Upper lobe of left lung (tissue), 6 donors: ENCODE data around the gene LNX1. TPM values are rescaled to one million over a fixed set of nuclear protein-coding genes. Genes with fewer than 3 reads are reported as not detected.

Source experiments
- ATAC-seq, 2 donors: fragments of 200-7000 bp; cut with Tn5 transposase; one replicate each; pipeline ENCODE4 v1.9.1; 2022; ENCODE audit warnings: mild to moderate bottlenecking in 2 of 2, moderate library complexity in 2 of 2; ENCODE audit not compliant: low FRiP score in 2 of 2
- DNase-seq, 2 donors: peaks; one replicate each; pipeline ENCODE4 v3.0.0-alpha.2; 2019 to 2020
- H3K27ac ChIP-seq, 4 donors: fragments of 200-600 bp; sonication (generic); one replicate each; pipeline ENCODE4 v1.5.1; 2016 to 2019
- H3K27me3 ChIP-seq, 4 donors: fragments of 200-600 bp; sonication (generic); one replicate each; pipeline ENCODE4 v1.5.1; 2017 to 2019
- H3K36me3 ChIP-seq, 4 donors: fragments of 200-600 bp; sonication (generic); one replicate each; pipeline ENCODE4 v1.5.1; 2016 to 2019
- H3K4me1 ChIP-seq, 4 donors: fragments of 200-600 bp; sonication (generic); one replicate each; pipeline ENCODE4 v1.5.1; 2018 to 2019
- H3K4me3 ChIP-seq, 4 donors: fragments of 200-600 bp; sonication (generic); one replicate each; pipeline ENCODE4 v1.5.1; 2017 to 2019; ENCODE audit warnings: mild to moderate bottlenecking in 2 of 4, moderate library complexity in 1 of 4
- H3K9me3 ChIP-seq, 4 donors: fragments of 200-600 bp; sonication (generic); one replicate each; pipeline ENCODE4 v1.5.1; 2018 to 2019
- EP300 ChIP-seq, 4 donors: sonication (generic); formaldehyde crosslinking; IDR thresholded peaks; one replicate each; pipeline ENCODE4 v1.5.1; 2017; ENCODE audit warnings: antibody characterized with exemption in 4 of 4, control low read depth in 2 of 4
- POLR2A ChIP-seq, 4 donors: fragments of 450-650 bp; IDR thresholded peaks; one replicate each; pipeline ENCODE4 v1.5.1; 2016 to 2017; ENCODE audit warnings: antibody characterized with exemption in 4 of 4, mild to moderate bottlenecking in 2 of 4
- POLR2AphosphoS5 ChIP-seq, 2 donors: sonication (generic); formaldehyde crosslinking; IDR thresholded peaks; one replicate each; pipeline ENCODE4 v1.5.1; 2017; ENCODE audit warnings: antibody characterized with exemption in 2 of 2
- WGBS, 2 donors: methylation state at CpG; one replicate each; pipeline ENCODE4 v1.1.5; 2017 to 2018; 5-methylcytosine and 5-hydroxymethylcytosine counted together
- total RNA-seq, 6 donors: library from RNA; depleted of rRNA in 4 of 6; stranded (reverse); fragments of >200 nt in 4 of 6; gene quantifications; one replicate each; pipeline versions ENCODE4 v1.1.0 to v1.2.1, GENCODE V29; 2016 to 2021
- TF ChIP-seq, protein P1 (sequence below), 6 experiments: fragments of 450-650 bp in 4 of 6; fragments of 200-600 bp in 2 of 6; sonication (generic) in 2 of 6; IDR thresholded peaks; one replicate each; pipeline ENCODE4 v1.5.1; 2016 to 2019; ENCODE audit warnings: antibody characterized with exemption in 6 of 6
- donor health status: DM: no; HTN: no; CAD: no; lungs with moderate emphysema.
- donor health status: DM: no; HTN: yes; CAD: no; lungs with severe emphysema.

Gene LNX1
- total RNA-seq, 6 donors from 2014 or later, result 2.7 to 7.3 (median 4.3) TPM

DNA sequence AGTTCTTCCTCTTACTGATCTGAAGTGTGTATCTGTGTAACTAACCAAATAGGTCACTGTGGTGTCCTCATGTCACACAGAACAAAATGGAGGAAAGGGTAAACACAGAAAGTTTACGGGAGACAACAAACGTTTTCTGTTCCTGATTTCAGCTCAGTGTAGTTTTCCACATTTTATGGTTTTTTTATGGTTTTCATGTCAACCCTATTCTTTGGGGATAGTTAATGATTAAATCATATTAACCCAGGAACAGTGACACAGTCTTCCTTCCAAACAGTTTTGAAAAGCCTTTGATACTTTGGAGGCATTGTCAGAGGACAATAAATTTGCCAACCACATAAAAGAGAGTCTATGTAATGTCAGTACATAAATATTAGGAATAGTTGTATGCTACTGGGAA, 4.2 kb downstream of the LNX1 start:
- ATAC-seq (no peak), DNase-seq (no peak)
- peaks cover 0 to 15% (median 5%) of the 10 kb centered on the region in 4 donors for H3K4me1 ChIP-seq
- H3K4me3 ChIP-seq, result no peak overlapping the region
- H3K27ac ChIP-seq, result no peak overlapping the region
- H3K27me3 ChIP-seq, result no peaks in the 10 kb centered on the region
- no peak for TF ChIP-seq EP300 (IDR thresholded peaks at IDR 0.05)
- TF ChIP-seq, protein P1, sequence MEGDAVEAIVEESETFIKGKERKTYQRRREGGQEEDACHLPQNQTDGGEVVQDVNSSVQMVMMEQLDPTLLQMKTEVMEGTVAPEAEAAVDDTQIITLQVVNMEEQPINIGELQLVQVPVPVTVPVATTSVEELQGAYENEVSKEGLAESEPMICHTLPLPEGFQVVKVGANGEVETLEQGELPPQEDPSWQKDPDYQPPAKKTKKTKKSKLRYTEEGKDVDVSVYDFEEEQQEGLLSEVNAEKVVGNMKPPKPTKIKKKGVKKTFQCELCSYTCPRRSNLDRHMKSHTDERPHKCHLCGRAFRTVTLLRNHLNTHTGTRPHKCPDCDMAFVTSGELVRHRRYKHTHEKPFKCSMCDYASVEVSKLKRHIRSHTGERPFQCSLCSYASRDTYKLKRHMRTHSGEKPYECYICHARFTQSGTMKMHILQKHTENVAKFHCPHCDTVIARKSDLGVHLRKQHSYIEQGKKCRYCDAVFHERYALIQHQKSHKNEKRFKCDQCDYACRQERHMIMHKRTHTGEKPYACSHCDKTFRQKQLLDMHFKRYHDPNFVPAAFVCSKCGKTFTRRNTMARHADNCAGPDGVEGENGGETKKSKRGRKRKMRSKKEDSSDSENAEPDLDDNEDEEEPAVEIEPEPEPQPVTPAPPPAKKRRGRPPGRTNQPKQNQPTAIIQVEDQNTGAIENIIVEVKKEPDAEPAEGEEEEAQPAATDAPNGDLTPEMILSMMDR (IDR thresholded peaks at IDR 0.05), result no peak
- no peak for TF ChIP-seq POLR2AphosphoS5 (IDR thresholded peaks at IDR 0.05)
- no peak for TF ChIP-seq POLR2A (IDR thresholded peaks at IDR 0.05)
- H3K36me3 ChIP-seq, result no peaks in the 10 kb centered on the region
- H3K9me3 ChIP-seq, result no peaks in the 10 kb centered on the region
- 65 to 76% methylated on average over 2 of the region's 2 CpGs for WGBS, 2 donors

DNA sequence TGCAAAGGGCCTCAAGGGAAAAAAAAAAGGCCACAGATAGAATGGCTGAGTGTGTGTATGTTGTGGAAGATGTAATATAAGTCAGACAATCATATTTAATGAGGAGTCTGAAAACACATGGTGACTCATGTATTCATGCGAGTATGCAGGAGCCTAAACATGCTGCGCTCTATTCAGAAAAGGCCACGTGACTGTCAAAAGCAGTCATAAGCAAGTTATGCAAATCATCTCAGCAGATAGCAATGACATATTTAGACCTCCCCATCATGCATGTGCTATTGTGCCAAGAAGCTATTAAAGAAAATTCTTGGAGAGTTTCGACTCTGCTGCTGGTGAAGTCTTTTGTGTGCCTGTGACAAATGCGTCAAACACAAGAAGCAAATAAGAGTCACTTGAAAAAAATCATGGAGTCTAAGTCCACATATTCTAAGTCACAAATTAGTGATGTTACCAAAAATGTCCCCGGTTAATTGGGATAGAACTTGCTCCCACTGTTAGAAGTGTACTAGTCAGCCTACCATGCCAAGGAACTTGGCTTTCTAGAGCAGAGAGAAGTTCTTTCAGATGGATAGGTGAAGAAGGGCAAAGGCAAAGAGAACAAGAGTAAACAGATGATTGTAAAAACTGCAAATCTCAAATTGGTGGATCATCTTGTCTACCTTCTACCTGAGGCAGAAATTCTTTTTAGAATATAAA, 5.0 kb downstream of the LNX1 start:
- Histone ChIP-seq H3K4me1 (peaks cover 0 to 6% (median 0%) of the 10 kb centered on the region in 4 donors), H3K27me3 (no peaks in the 10 kb centered on the region), H3K4me3 (no peak overlapping the region), H3K36me3 (no peaks in the 10 kb centered on the region), H3K27ac (no peak overlapping the region), H3K9me3 (no peaks in the 10 kb centered on the region)
- ATAC-seq (peak in 1 of 2 donors; percentile 44), DNase-seq (no peak)
- TF ChIP-seq, protein P1 (IDR thresholded peaks at IDR 0.05), result no peak
- TF ChIP-seq EP300 (IDR thresholded peaks at IDR 0.05) (no peak), POLR2AphosphoS5 (IDR thresholded peaks at IDR 0.05) (no peak), POLR2A (IDR thresholded peaks at IDR 0.05) (no peak)
- 78 to 82% methylated on average over 6 of the region's 6 CpGs for WGBS, 2 donors

DNA sequence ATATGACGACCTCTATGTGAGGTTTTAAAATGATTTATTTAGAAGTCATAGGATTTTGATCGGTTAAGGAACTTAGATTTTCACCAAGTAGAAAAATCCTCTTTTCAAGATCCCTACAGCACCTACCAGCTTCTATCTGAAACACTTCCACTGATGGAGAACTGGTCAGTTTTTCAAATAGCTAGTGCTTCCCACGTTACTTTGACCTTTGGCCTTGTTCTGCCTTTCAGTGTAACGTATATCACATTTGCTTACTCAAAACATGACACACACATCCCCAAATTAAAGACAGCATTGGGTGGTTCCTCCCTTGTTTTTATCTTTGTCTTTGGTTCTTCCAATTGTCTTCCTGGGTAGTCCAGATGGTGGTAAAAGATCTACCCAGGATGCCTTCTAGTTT, 6.6 kb downstream of the LNX1 start:
- H3K27ac ChIP-seq, result no peak overlapping the region

DNA sequence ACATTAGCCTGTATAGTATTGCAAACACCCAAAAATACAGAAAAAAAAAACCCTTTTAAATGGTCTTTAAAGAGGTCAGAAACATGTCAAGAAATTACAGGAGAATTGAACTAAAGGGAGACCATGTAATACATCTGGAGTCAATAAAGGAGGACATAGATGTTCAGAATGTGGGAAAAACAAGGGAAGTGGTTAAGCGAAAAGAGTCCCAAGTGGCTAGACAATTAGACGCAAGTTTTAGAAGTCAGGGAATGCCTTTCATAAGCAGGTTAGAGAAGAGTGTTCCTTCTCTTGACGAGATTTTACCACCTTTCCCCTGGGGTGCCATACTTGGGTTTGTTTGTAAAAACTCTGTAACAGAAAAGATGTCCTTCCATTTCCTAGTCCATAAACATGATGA, 7.8 kb downstream of the LNX1 start:
- H3K27ac ChIP-seq, result no peak overlapping the region

More for the DNA sequence above, 6.6 kb downstream of the LNX1 start:
- ATAC-seq (no peak), DNase-seq (no peak)
- no peaks in the 10 kb centered on the region for H3K9me3 ChIP-seq
- H3K36me3 ChIP-seq, result no peaks in the 10 kb centered on the region
- H3K27me3 ChIP-seq, result no peaks in the 10 kb centered on the region
- no peaks in the 10 kb centered on the region for H3K4me1 ChIP-seq
- no peak overlapping the region for H3K4me3 ChIP-seq
- no peak for TF ChIP-seq EP300 (IDR thresholded peaks at IDR 0.05)
- 83 to 91% methylated on average over 4 of the region's 4 CpGs for WGBS, 2 donors

DNA sequence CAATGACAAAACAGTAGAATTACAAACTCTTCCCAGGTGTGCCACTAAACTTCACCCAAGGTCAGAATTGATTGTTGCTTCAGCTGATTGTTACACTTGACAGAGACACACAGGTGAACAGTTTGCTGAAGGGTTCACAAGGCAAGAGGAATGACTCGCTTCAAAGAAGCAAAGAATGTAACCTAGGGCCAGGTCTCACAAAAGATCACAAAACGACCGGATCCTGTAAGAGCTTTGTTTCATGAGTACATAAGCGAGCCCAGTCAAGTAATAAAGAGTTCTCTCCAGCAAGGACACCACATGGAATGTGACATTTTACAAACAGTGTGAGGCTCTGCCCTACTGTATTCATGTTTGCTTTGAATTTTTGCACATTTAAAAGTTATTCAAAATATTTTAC, 9.1 kb downstream of the LNX1 start:
- 65 to 75% methylated on average over 4 of the region's 4 CpGs for WGBS, 2 donors
- H3K27me3 ChIP-seq, result no peaks in the 10 kb centered on the region
- H3K9me3 ChIP-seq, result no peaks in the 10 kb centered on the region
- no peaks in the 10 kb centered on the region for H3K36me3 ChIP-seq
- DNase-seq (no peak), ATAC-seq (no peak)
- peaks cover 0 to 7% (median 4%) of the 10 kb centered on the region in 4 donors for H3K4me1 ChIP-seq
- H3K27ac ChIP-seq, result no peak overlapping the region
- TF ChIP-seq POLR2AphosphoS5 (IDR thresholded peaks at IDR 0.05) (no peak), EP300 (IDR thresholded peaks at IDR 0.05) (no peak), POLR2A (IDR thresholded peaks at IDR 0.05) (no peak)
- TF ChIP-seq, protein P1 (IDR thresholded peaks at IDR 0.05), result no peak
- no peak overlapping the region for H3K4me3 ChIP-seq

More for the DNA sequence above, 7.8 kb downstream of the LNX1 start:
- Histone ChIP-seq H3K9me3 (no peaks in the 10 kb centered on the region), H3K4me3 (no peak overlapping the region), H3K27me3 (no peaks in the 10 kb centered on the region), H3K4me1 (no peaks in the 10 kb centered on the region), H3K36me3 (no peaks in the 10 kb centered on the region)
- ATAC-seq, result no peak
- WGBS, 2 donors, result 88% methylated on average over 3 of the region's 3 CpGs
- no peak for TF ChIP-seq POLR2AphosphoS5 (IDR thresholded peaks at IDR 0.05)
- TF ChIP-seq, protein P1 (IDR thresholded peaks at IDR 0.05), result no peak
- TF ChIP-seq EP300 (IDR thresholded peaks at IDR 0.05), result no peak
- no peak for TF ChIP-seq POLR2A (IDR thresholded peaks at IDR 0.05)
- DNase-seq, result no peak
